Thoracic aorta (tissue), 2 donors: ENCODE measurements around the gene ZDHHC17. TPM values are rescaled to one million over a fixed set of nuclear protein-coding genes. Genes with fewer than 3 reads are reported as not detected.

ENCODE experiments used
- ATAC-seq: fragments of 150-250 bp; one replicate; pipeline ENCODE4 v1.8.0; 2017; ENCODE audit warnings: low read depth; ENCODE audit not compliant: insufficient number of reproducible peaks, low FRiP score
- DNase-seq: peaks from one replicate; pipeline ENCODE4 v3.0.0-alpha.2; 2020; ENCODE audit warnings: low spot score
- H3K27ac ChIP-seq, 2 donors: fragments of 200-600 bp; sonication (generic); 1 replicate in 1 of 2; 2 replicates in 1 of 2; pipeline ENCODE4 v1.5.1; 2016; ENCODE audit warnings: mild to moderate bottlenecking in 2 of 2, moderate library complexity in 2 of 2
- H3K27me3 ChIP-seq: fragments of 200-600 bp; sonication (generic); replicated peaks from 2 replicates; pipeline ENCODE4 v1.6.0; 2016; ENCODE audit warnings: mild to moderate bottlenecking; ENCODE audit not compliant: insufficient read depth
- H3K36me3 ChIP-seq: fragments of 200-600 bp; sonication (generic); one replicate; pipeline ENCODE4 v1.5.1; 2016
- H3K4me1 ChIP-seq, 2 donors: fragments of 200-600 bp; sonication (generic); 1 replicate in 1 of 2; 2 replicates in 1 of 2; pipeline versions ENCODE4 v1.5.1 to v1.6.0; 2016; ENCODE audit warnings: low read depth in 2 of 2, mild to moderate bottlenecking in 1 of 2; ENCODE audit not compliant: control insufficient read depth in 1 of 2
- H3K4me3 ChIP-seq: fragments of 200-600 bp; sonication (generic); 2 replicates; pipeline ENCODE4 v1.5.1; 2016; ENCODE audit warnings: mild to moderate bottlenecking
- H3K9me3 ChIP-seq: fragments of 200-600 bp; sonication (generic); 2 replicates; pipeline ENCODE4 v1.5.1; 2016
- total RNA-seq, 2 donors: library from RNA; depleted of rRNA; stranded (reverse); fragments of >200 nt; gene quantifications; one replicate each; pipeline versions ENCODE4 v1.1.0 to v1.2.3, GENCODE V29; 2016
- TF ChIP-seq, protein P1 (sequence below): fragments of 200-600 bp; sonication (generic); IDR thresholded peaks from one replicate; pipeline ENCODE4 v1.5.1; 2019; ENCODE audit warnings: antibody characterized with exemption

The ZDHHC17 gene
- total RNA-seq, 2 donors from 2014 or later = 21.7 to 68.8 TPM

DNA sequence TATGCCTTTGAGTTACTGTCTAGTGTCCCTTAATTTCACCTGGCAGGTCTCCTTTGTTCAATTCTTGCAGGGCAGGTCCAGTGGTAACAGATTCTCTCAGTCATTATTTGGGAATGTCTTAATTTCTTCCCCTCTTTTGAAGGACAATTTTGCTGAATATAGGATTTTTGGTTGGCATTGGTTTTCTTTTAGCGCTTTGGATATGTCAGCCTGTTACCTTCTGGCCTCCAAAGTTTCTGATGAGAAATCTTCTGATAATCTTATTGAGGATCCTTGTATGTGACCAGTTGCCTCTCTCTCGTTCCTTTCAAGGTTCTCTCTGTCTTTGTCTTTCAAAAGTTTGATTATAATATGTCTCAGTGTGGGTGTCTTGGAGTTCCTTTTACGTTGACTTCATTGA, 38.1 kb downstream of the ZDHHC17 start:
- no peaks in the 10 kb centered on the region for H3K27me3 ChIP-seq
- peaks cover 3% of the 10 kb centered on the region for H3K9me3 ChIP-seq
- no peak overlapping the region for H3K27ac ChIP-seq
- DNase-seq (no peak), ATAC-seq (no peak)
- no peaks in the 10 kb centered on the region for H3K4me1 ChIP-seq
- no peak overlapping the region for H3K4me3 ChIP-seq
- TF ChIP-seq, protein P1, sequence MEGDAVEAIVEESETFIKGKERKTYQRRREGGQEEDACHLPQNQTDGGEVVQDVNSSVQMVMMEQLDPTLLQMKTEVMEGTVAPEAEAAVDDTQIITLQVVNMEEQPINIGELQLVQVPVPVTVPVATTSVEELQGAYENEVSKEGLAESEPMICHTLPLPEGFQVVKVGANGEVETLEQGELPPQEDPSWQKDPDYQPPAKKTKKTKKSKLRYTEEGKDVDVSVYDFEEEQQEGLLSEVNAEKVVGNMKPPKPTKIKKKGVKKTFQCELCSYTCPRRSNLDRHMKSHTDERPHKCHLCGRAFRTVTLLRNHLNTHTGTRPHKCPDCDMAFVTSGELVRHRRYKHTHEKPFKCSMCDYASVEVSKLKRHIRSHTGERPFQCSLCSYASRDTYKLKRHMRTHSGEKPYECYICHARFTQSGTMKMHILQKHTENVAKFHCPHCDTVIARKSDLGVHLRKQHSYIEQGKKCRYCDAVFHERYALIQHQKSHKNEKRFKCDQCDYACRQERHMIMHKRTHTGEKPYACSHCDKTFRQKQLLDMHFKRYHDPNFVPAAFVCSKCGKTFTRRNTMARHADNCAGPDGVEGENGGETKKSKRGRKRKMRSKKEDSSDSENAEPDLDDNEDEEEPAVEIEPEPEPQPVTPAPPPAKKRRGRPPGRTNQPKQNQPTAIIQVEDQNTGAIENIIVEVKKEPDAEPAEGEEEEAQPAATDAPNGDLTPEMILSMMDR = no peak
- H3K36me3 ChIP-seq = peaks cover 8% of the 10 kb centered on the region

GRCh38 chr12:76804435-76804976, 40.6 kb downstream of the ZDHHC17 start:
- TF ChIP-seq, protein P1 = no peak
- Histone ChIP-seq H3K9me3 (peaks cover 3% of the 10 kb centered on the region), H3K4me1 (no peaks in the 10 kb centered on the region), H3K36me3 (peaks cover 9% of the 10 kb centered on the region), H3K27me3 (no peaks in the 10 kb centered on the region), H3K4me3 (no peak overlapping the region), H3K27ac (no peak overlapping the region)
- ATAC-seq (no peak), DNase-seq (no peak)

DNA sequence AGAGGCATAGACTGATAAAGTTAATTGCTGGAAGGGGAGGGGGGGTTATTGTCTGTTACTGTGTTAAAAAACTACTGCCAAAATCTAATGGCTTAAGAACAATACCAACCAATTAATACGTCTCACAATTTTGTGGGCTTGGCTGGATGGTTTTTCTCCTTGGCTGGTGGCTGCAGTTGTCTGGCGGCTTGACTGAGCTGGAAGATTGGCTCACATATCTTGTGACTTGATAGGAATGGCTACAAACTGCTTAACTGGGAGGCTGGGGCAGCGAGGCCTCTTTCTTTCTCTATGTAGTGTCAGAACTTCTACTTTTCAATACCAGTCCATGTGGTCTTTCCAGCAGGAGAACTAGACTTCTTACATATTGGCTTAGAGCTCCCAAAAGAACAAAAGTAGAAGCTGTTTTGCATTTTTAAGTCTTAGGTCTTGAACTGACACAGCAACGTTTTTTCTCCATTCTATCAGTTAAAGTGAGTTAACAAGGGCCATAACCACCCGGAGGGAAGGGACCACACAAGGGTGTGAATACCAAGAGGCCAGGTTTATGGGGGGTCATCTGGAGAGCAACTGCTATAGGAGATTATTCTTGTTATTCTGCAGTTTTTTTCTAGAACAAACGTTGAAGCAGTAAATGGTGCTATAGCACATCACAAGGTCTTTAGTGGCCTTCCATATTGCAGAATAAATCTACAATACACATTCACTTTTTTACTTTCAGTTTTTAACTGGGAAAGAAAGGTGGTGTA, 46.9 kb downstream of the ZDHHC17 start:
- no peak overlapping the region for H3K4me3 ChIP-seq
- peaks cover 11% of the 10 kb centered on the region for H3K36me3 ChIP-seq
- no peaks in the 10 kb centered on the region for H3K4me1 ChIP-seq
- no peak overlapping the region for H3K27ac ChIP-seq
- TF ChIP-seq, protein P1 = no peak
- no peaks in the 10 kb centered on the region for H3K9me3 ChIP-seq
- no peaks in the 10 kb centered on the region for H3K27me3 ChIP-seq
- no peak for ATAC-seq
- no peak for DNase-seq

GRCh38 chr12:76811976-76812375, 48.1 kb downstream of the ZDHHC17 start:
- Histone ChIP-seq H3K9me3 (no peaks in the 10 kb centered on the region), H3K36me3 (peaks cover 9% of the 10 kb centered on the region), H3K27me3 (no peaks in the 10 kb centered on the region), H3K4me1 (no peaks in the 10 kb centered on the region), H3K4me3 (no peak overlapping the region), H3K27ac (no peak overlapping the region)
- DNase-seq = no peak
- TF ChIP-seq, protein P1 = no peak
- ATAC-seq = no peak

GRCh38 chr12:76813265-76813664, 49.4 kb downstream of the ZDHHC17 start:
- H3K27ac ChIP-seq = no peak overlapping the region
- H3K9me3 ChIP-seq = no peaks in the 10 kb centered on the region
- TF ChIP-seq, protein P1 = no peak
- DNase-seq (no peak), ATAC-seq (no peak)
- H3K4me1 ChIP-seq = no peaks in the 10 kb centered on the region
- peaks cover 9% of the 10 kb centered on the region for H3K36me3 ChIP-seq
- H3K4me3 ChIP-seq = no peak overlapping the region
- H3K27me3 ChIP-seq = no peaks in the 10 kb centered on the region
